Gastroesophageal sphincter (tissue), 4 donors: Measurements from ENCODE around the gene SYNJ1. TPM values are rescaled to one million over a fixed set of nuclear protein-coding genes. Genes with fewer than 3 reads are reported as not detected.

Experiments
- ATAC-seq: fragments of 150-250 bp; one replicate; pipeline ENCODE4 v1.9.1; 2016; ENCODE audit warnings: mild to moderate bottlenecking, moderate library complexity
- H3K27ac ChIP-seq, 4 donors: fragments of 200-600 bp; sonication (generic) in 3 of 4; 1 replicate in 3 of 4; 2 replicates in 1 of 4; pipeline ENCODE4 v1.5.1; 2016 to 2019
- H3K27me3 ChIP-seq: fragments of 200-600 bp; sonication (generic); one replicate; pipeline ENCODE4 v1.5.1; 2019
- H3K36me3 ChIP-seq, 2 donors: fragments of 200-600 bp; sonication (generic); one replicate each; pipeline ENCODE4 v1.5.1; 2019; ENCODE audit warnings: control low read depth in 1 of 2
- H3K4me1 ChIP-seq, 3 donors: fragments of 200-600 bp; sonication (generic); 1 replicate in 2 of 3; 2 replicates in 1 of 3; pipeline ENCODE4 v1.5.1; 2016 to 2019; ENCODE audit warnings: control low read depth in 2 of 3
- H3K4me3 ChIP-seq, 2 donors: fragments of 200-600 bp; sonication (generic); one replicate each; pipeline ENCODE4 v1.5.1; 2019; ENCODE audit warnings: mild to moderate bottlenecking in 1 of 2, moderate library complexity in 1 of 2
- H3K9me3 ChIP-seq, 3 donors: fragments of 200-600 bp; sonication (generic); one replicate each; pipeline ENCODE4 v1.5.1; 2017 to 2019; ENCODE audit warnings: control low read depth in 2 of 3
- EP300 ChIP-seq: sonication (generic); formaldehyde crosslinking; IDR thresholded peaks from one replicate; pipeline ENCODE4 v1.6.1; 2017; ENCODE audit warnings: antibody characterized with exemption, mild to moderate bottlenecking
- POLR2A ChIP-seq, 2 donors: fragments of 450-650 bp; IDR thresholded peaks; one replicate each; pipeline ENCODE4 v1.6.1; 2017; ENCODE audit warnings: antibody characterized with exemption in 2 of 2, mild to moderate bottlenecking in 2 of 2, moderate library complexity in 1 of 2
- POLR2AphosphoS5 ChIP-seq: sonication (generic); formaldehyde crosslinking; IDR thresholded peaks from one replicate; pipeline ENCODE4 v1.6.1; 2017; ENCODE audit warnings: antibody characterized with exemption
- WGBS, 2 donors: methylation state at CpG; one replicate each; pipeline ENCODE4 v1.1.5; 2018; ENCODE audit warnings: low coverage in 1 of 2; 5-methylcytosine and 5-hydroxymethylcytosine counted together
- total RNA-seq, 4 donors: library from RNA; depleted of rRNA; stranded (reverse); fragments of >200 nt; gene quantifications; one replicate each; pipeline ENCODE4 v1.1.0, GENCODE V29; 2016
- TF ChIP-seq, protein P1 (sequence below), 4 experiments: fragments of 200-600 bp in 2 of 4; fragments of 450-650 bp in 2 of 4; sonication (generic) in 1 of 4; IDR thresholded peaks; one replicate each; pipeline ENCODE4 v1.5.1; 2017 to 2019; ENCODE audit warnings: antibody characterized with exemption in 4 of 4, mild to moderate bottlenecking in 2 of 4, moderate library complexity in 2 of 4

SYNJ1 gene
- total RNA-seq, 4 donors from 2014 or later, result 8.8 to 12.4 (median 10.2) TPM

DNA sequence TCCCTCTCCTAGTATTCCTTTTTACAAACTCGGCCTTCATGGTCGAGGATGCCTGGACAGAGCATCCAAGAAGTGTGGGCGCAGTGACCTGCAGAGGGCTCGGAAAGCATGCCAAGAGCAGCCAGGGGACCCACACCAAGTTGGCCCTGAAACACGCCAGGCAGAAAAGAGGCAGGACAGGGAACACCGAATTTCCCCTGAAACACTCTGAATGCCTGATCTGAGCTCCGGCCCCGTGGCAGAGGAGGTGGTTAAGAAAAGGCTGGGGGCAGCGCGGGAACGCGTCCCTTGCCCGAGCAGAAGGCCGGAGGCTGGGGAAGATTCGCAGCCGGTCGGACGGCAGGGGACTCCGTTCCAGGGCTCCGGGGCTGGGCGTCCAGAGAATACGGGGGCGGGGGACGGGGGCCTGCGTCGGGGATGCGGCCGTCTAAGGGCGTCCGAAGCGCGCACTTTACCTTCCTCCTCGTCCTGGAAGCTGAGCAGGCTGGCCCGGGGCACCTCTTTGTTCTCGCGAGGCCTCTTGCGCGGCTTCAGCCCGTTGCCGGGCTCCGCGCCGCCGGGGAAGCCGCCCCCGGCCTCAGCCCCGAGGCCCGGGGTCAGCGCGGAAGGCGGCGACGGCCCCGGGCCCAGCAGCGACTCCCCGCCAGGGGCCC, 43.2 kb upstream of the SYNJ1 start:
- peak overlapping the region; percentile 71 to 89 for H3K4me3 ChIP-seq
- WGBS, 2 donors, result 0% methylated on average over 2 of the region's 56 CpGs; no CpG with 5 or more reads in 1 of the 2 donors
- peak overlapping the region; percentile 73 to 96 (median 94) for H3K27ac ChIP-seq
- ATAC-seq, result peak; percentile 52
- TF ChIP-seq EP300, result no peak
- peaks cover 12 to 55% (median 13%) of the 10 kb centered on the region in 3 donors for H3K4me1 ChIP-seq
- peaks cover 0 to 9% of the 10 kb centered on the region in 2 donors for H3K36me3 ChIP-seq
- H3K27me3 ChIP-seq, result no peaks in the 10 kb centered on the region
- no peaks in the 10 kb centered on the region for H3K9me3 ChIP-seq

DNA sequence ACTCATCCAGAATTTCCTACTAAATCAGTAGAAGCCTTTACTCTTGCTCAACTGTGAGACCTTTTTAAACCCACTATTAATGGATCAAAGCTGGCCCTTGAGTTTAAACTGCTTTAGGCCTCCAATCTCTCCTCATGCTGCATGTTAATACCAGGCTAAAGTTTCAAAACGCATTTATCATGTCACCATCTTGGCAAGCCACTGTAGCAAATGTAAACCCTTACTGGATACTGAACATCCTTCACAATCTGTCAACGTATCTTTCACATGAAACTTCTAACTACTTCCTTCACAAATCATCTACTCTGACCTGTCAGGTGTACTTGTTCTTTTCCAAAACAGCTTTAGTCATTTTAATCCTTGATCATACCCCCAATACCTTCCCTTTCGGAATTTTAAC, 40.7 kb upstream of the SYNJ1 start:
- Histone ChIP-seq H3K27me3 (no peaks in the 10 kb centered on the region), H3K4me3 (no peak overlapping the region), H3K4me1 (peaks cover 12 to 69% (median 13%) of the 10 kb centered on the region in 3 donors), H3K36me3 (peaks cover 0 to 19% of the 10 kb centered on the region in 2 donors), H3K9me3 (no peaks in the 10 kb centered on the region), H3K27ac (no peak overlapping the region)
- 20 to 40% methylated on average over 3 of the region's 3 CpGs for WGBS, 2 donors
- TF ChIP-seq, protein P1, sequence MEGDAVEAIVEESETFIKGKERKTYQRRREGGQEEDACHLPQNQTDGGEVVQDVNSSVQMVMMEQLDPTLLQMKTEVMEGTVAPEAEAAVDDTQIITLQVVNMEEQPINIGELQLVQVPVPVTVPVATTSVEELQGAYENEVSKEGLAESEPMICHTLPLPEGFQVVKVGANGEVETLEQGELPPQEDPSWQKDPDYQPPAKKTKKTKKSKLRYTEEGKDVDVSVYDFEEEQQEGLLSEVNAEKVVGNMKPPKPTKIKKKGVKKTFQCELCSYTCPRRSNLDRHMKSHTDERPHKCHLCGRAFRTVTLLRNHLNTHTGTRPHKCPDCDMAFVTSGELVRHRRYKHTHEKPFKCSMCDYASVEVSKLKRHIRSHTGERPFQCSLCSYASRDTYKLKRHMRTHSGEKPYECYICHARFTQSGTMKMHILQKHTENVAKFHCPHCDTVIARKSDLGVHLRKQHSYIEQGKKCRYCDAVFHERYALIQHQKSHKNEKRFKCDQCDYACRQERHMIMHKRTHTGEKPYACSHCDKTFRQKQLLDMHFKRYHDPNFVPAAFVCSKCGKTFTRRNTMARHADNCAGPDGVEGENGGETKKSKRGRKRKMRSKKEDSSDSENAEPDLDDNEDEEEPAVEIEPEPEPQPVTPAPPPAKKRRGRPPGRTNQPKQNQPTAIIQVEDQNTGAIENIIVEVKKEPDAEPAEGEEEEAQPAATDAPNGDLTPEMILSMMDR (IDR thresholded peaks at IDR 0.05), result no peak
- TF ChIP-seq POLR2AphosphoS5 (no peak), EP300 (no peak), POLR2A (IDR thresholded peaks at IDR 0.05) (no peak)
- no peak for ATAC-seq

DNA sequence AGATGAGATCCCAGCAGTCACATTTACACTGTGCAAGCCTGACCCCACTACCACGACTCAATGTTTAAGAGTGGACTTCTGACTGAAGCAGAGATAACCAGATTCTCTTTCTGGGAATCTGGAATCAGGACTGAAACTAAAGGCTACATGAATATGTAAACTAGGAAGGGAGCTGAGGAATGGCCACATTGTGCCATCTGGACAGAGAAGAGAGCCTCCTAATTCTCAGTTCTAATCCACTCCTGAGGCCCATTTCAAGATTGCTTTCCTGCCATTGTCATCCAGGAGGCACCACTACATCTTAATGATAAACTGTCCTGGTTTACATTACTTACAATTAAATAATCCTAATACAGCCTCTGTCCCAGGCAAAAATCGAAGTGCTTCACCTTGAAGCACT, 37.2 kb upstream of the SYNJ1 start:
- Histone ChIP-seq H3K27ac (no peak overlapping the region), H3K4me1 (peaks cover 9 to 52% (median 12%) of the 10 kb centered on the region in 3 donors), H3K36me3 (peaks cover 0 to 54% of the 10 kb centered on the region in 2 donors), H3K4me3 (no peak overlapping the region), H3K27me3 (no peaks in the 10 kb centered on the region), H3K9me3 (no peaks in the 10 kb centered on the region)
- TF ChIP-seq POLR2A (IDR thresholded peaks at IDR 0.05) (no peak), EP300 (no peak), POLR2AphosphoS5 (no peak)
- TF ChIP-seq, protein P1 (IDR thresholded peaks at IDR 0.05), result no peak
- ATAC-seq, result no peak
- WGBS, 2 donors, result 71 to 89% methylated on average over 1 to 2 of the region's 2 CpGs

DNA sequence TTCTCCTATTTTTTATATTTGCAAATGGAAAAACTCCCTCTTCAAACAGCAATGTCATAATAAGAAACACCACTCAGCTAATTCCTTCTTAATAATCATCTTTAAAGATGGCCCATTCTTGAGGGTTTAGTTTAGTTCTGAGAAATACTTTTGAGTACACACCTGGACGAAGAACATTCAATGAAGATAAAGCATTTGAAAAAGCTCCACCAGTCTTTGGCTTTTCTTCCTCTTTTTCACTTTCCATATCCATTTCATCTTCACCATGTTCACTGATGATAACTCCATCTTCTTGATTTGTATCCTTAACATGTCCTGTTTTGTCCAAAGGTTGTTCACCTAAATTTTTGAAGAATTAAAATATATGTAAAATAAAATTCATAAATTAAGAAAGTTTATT, 36.4 kb upstream of the SYNJ1 start:
- H3K36me3 ChIP-seq, result peaks cover 4 to 63% of the 10 kb centered on the region in 2 donors
- 81 to 100% methylated on average over 1 of the region's 1 CpG for WGBS, 2 donors

DNA sequence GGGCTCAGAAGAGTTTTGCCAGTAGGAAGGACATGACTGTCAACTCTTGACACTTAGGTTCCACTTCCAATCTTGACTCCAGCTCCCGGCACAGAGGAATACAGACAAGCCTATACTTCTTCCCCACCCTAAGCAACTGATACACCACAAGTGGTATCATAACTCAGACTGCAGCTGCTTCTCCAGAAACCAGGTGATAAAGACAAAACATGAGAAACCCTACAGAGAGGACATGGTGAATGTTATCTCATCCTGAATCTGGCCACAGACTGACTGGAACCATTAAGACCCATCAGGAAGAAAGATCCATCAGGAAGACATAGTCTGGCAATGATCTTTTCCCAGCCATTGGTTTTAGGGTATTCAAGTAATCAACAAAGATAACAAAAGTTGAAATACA, 30.0 kb upstream of the SYNJ1 start:
- H3K36me3 ChIP-seq, result peaks cover 6 to 97% of the 10 kb centered on the region in 2 donors
- H3K9me3 ChIP-seq, result no peaks in the 10 kb centered on the region
- no peak overlapping the region for H3K4me3 ChIP-seq
- no peak for TF ChIP-seq EP300
- no peak for TF ChIP-seq POLR2AphosphoS5
- TF ChIP-seq POLR2A (IDR thresholded peaks at IDR 0.05), result no peak
- TF ChIP-seq, protein P1 (IDR thresholded peaks at IDR 0.05), result no peak
- H3K27ac ChIP-seq, result no peak overlapping the region
- no peaks in the 10 kb centered on the region for H3K27me3 ChIP-seq
- WGBS, 2 donors, result 89 to 100% methylated on average over 1 of the region's 1 CpG
- ATAC-seq, result no peak
- no peaks in the 10 kb centered on the region for H3K4me1 ChIP-seq

More for the DNA sequence above, 36.4 kb upstream of the SYNJ1 start:
- TF ChIP-seq POLR2AphosphoS5 (no peak), EP300 (no peak), POLR2A (IDR thresholded peaks at IDR 0.05) (no peak)
- TF ChIP-seq, protein P1 (IDR thresholded peaks at IDR 0.05), result no peak
- H3K4me3 ChIP-seq, result no peak overlapping the region
- no peaks in the 10 kb centered on the region for H3K27me3 ChIP-seq
- H3K9me3 ChIP-seq, result no peaks in the 10 kb centered on the region
- H3K4me1 ChIP-seq, result peaks cover 3 to 44% (median 9%) of the 10 kb centered on the region in 3 donors
- ATAC-seq, result no peak
- no peak overlapping the region for H3K27ac ChIP-seq
